ENCODE results near the gene ZNF57. TPM values are rescaled to one million over a fixed set of nuclear protein-coding genes. Genes with fewer than 3 reads are reported as not detected.

The ZNF57 gene
- total and polyA plus RNA-seq, 9 of the 15 experiments (the other 6 are each of a cell fraction or from before 2014, with no cell fraction given), result 3.9 to 13.5 (median 7.8) TPM

DNA sequence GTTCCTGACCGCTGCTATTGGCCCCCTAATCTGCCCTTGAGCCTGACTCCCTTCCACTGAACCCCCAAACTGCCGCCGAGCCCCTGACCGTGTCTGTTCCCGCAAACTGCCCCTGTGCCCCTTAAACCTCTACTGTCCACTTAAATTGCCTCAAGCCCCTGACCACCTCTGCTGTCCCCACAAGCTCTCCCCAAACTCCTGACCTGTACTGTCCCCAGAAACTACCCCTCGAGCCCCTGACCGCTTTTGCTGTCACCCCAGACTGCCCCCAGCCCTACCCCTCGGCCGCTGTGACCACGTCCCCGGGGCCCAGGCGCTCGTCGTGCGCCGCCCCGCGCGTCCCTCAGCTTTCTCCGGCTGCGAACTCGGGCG is 43.7 kb downstream of the ZNF57 start (continued):
- TF ChIP-seq NELFE (IDR thresholded peaks at IDR 0.05; ENCODE audit: insufficient read depth, insufficient read length) (no peak), CCAR2 (IDR thresholded peaks at IDR 0.05; ENCODE audit: low read depth, low read length) (no peak), HDAC6 (IDR thresholded peaks at IDR 0.05; ENCODE audit: low read depth, low read length) (no peak), HLTF (IDR thresholded peaks at IDR 0.05) (0 out of 2 replicates have a peak, but pooled peaks have one; percentile 4), FOXA1 (IDR thresholded peaks at IDR 0.05; ENCODE audit: borderline replicate concordance) (no peak), ZNF140 (CRISPR knock-in tag; IDR thresholded peaks at IDR 0.05) (no peak)

DNA sequence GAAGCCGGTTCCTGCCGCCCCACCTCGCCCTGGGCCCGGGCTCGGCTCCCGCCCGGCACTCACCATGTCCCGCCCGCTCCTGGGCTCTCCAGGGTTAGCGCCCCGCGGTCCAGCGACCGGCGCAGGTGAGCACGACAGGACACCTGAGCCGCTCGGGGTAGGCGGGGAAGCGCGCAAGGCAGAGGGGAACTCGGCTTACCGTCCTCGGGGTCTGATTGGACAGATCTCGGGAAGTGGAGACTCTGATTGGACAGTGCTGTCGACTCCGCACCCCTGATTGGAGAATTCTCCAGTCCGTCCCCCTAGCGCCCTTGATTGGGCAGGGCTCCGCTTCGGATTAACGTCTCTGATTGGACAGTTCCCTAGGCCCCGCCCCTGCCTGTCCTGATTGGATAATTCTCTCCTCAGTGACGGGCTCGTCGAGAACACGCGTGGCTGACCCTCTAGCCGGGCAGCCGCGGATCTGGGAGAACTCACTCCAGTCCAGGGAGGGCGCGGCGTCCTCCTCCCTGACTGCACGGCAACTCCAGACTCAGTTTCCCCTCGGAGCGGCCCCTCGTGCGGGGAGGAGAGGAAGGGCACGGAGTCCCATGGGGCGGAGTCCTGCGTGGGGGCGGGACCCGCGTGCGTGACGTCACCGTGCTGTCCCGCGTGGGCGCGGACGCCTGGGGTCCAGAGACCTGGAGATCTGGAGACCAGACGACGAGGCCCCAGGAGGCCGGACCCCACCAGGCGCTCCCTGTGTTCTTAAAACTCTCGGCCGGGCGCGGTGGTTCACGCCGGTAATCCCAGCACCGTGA is 44.2 kb downstream of the ZNF57 start, which contains the start of gene ZNF77:
TSS of gene ZNF77 (minus strand) at position 197 of the 800 bp plus-strand sequence. CDS start at position 66, 131 bp downstream.
- ATAC-seq (peak; percentile 98), FAIRE-seq (peak; percentile 100), DNase-seq (ENCODE audit: extremely low read depth in 1 of 4, low spot score in 3 of 4) (peak; percentile 99 to 100 (median 100))
- H2AFZ ChIP-seq (ENCODE audit: low read depth, low read length), result peak within 1 kb of the TSS; percentile 96
- intact Hi-C loops (cut with micrococcal nuclease), result no loop called here
- no peaks in the 10 kb centered on the region for H3K9me1 ChIP-seq (ENCODE audit: control insufficient read depth, insufficient read depth, low read length)
- TSS peak; percentile 91 for BruUV-seq (replicated peaks)
- no peaks in the 10 kb centered on the region for H3K27me3 ChIP-seq (ENCODE audit: control insufficient read depth in 2 of 2, insufficient read depth in 2 of 2, low read length in 2 of 2)
- peak within 1 kb of the TSS; percentile 83 for H3K4me2 ChIP-seq (ENCODE audit: insufficient read depth, low read length)
- ChIA-PET CTCF (ENCODE audit: low intra/inter-chr PET ratio) (no interaction called here), POLR2A (interaction anchor here (0.6 to 0.8 kb wide), 7 partner anchors 20 to 457 kb away, joined by 3 to 4 read pairs (median 3); no protein-coding TSS in a partner anchor)
- in situ Hi-C loops (cut with MboI), result no loop called here
- WGBS (ENCODE audit: insufficient coverage, low coverage, missing lambda C conversion rate), result under 1% methylated on average over 67 of the region's 74 CpGs
- H3K9me3 ChIP-seq (replicated peaks; ENCODE audit: control insufficient read depth, insufficient read depth, low read depth, low read length), result 0 out of 2 replicates have a peak, but pooled peaks cover 1% of the 10 kb centered on the region
- peaks cover 18% of the 10 kb centered on the region for H3K79me2 ChIP-seq (ENCODE audit: control insufficient read depth, insufficient read depth, low read length)
- peak within 1 kb of the TSS; percentile 96 for H3K27ac ChIP-seq (ENCODE audit: extremely low read depth, low read depth, low read length)
- peak within 1 kb of the TSS; percentile 77 to 96 for H3K9ac ChIP-seq (ENCODE audit: insufficient read depth in 1 of 2, low read depth in 2 of 2, low read length in 2 of 2)
- H4K20me1 ChIP-seq (replicated peaks; ENCODE audit: control insufficient read depth, insufficient read depth, low read length), result peaks cover 9% of the 10 kb centered on the region
- H3K4me1 ChIP-seq (replicated peaks in 1 of 2; ENCODE audit: control insufficient read depth in 2 of 2, insufficient read depth in 2 of 2, low read length in 2 of 2), result peaks cover 11 to 29% of the 10 kb centered on the region in 2 experiments
- peak within 1 kb of the TSS; percentile 90 for H3K4me3 ChIP-seq
- no peaks in the 10 kb centered on the region for H3K36me3 ChIP-seq (ENCODE audit: control insufficient read depth, insufficient read depth, low read length)
- TF ChIP-seq, protein P1, sequence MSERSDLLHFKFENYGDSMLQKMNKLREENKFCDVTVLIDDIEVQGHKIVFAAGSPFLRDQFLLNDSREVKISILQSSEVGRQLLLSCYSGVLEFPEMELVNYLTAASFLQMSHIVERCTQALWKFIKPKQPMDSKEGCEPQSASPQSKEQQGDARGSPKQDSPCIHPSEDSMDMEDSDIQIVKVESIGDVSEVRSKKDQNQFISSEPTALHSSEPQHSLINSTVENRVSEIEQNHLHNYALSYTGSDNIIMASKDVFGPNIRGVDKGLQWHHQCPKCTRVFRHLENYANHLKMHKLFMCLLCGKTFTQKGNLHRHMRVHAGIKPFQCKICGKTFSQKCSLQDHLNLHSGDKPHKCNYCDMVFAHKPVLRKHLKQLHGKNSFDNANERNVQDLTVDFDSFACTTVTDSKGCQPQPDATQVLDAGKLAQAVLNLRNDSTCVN (CRISPR knock-in tag; IDR thresholded peaks at IDR 0.05), result no peak
- TF ChIP-seq GABPA (tag; conservative IDR thresholded peaks at IDR 0.05; ENCODE audit: low read depth), result peak; percentile 64
- TF ChIP-seq ZNF253 (CRISPR knock-in tag; conservative IDR thresholded peaks at IDR 0.05), result no peak
- TF ChIP-seq L3MBTL2 (IDR thresholded peaks at IDR 0.05), result peak; percentile 98
- TF ChIP-seq PRPF4 (IDR thresholded peaks at IDR 0.05; ENCODE audit: insufficient read depth, low read depth, low read length, poor library complexity, severe bottlenecking), result no peak
- no peak for TF ChIP-seq FOXA1 (IDR thresholded peaks at IDR 0.05; ENCODE audit: borderline replicate concordance)
- no peak for TF ChIP-seq TSC22D4 (tag; IDR thresholded peaks at IDR 0.05)
- TF ChIP-seq, protein P2, sequence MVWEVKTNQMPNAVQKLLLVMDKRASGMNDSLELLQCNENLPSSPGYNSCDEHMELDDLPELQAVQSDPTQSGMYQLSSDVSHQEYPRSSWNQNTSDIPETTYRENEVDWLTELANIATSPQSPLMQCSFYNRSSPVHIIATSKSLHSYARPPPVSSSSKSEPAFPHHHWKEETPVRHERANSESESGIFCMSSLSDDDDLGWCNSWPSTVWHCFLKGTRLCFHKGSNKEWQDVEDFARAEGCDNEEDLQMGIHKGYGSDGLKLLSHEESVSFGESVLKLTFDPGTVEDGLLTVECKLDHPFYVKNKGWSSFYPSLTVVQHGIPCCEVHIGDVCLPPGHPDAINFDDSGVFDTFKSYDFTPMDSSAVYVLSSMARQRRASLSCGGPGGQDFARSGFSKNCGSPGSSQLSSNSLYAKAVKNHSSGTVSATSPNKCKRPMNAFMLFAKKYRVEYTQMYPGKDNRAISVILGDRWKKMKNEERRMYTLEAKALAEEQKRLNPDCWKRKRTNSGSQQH (CRISPR knock-in tag; IDR thresholded peaks at IDR 0.05), result no peak
- TF ChIP-seq ZNF23 (CRISPR knock-in tag; IDR thresholded peaks at IDR 0.05), result no peak

All from K562 (cell line).